PC-3 (cell line): ENCODE results near the gene CNIH1. TPM values are rescaled to one million over a fixed set of nuclear protein-coding genes. Genes with fewer than 3 reads are reported as not detected.
A peak's percentile ranks its signal among the peaks of the same experiment; 100 is the strongest.

Experiments used
- ATAC-seq: fragments of 200-7000 bp; cut with Tn5 transposase; 2 replicates; pipeline ENCODE4 v1.9.1; 2020; ENCODE audit warnings: mild to moderate bottlenecking, moderate library complexity
- BruUV-seq: library from RNA; stranded (reverse); fragments of 400-500 nt; replicated peaks from 2 replicates; lab custom pipeline; 2021; lab: Mats Ljungman, UMichigan
- CTCF ChIA-PET: fragments of 300-600 bp; sonication (Branson Sonifier 250); formaldehyde crosslinking; loops from one replicate; lab custom pipeline; 2022; ENCODE audit warnings: antibody characterized with exemption; lab: Charles Lee
- POLR2A ChIA-PET: fragments of 300-600 bp; sonication (Branson Sonifier 250); formaldehyde crosslinking; loops from one replicate; lab custom pipeline; 2022; ENCODE audit warnings: antibody characterized with exemption; ENCODE audit not compliant: unreplicated experiment; lab: Charles Lee
- DNase-seq: peaks from one replicate; pipeline ENCODE4 v3.0.0-alpha.2; 2015
- H2AFZ ChIP-seq: fragments of 300-600 bp; sonication (generic); 2 replicates; pipeline ENCODE4 v1.6.0; 2016; ENCODE audit warnings: antibody characterized with exemption, low read length
- H3F3A ChIP-seq: fragments of 300-600 bp; sonication (generic); one replicate; pipeline ENCODE4 v1.6.0; 2017; ENCODE audit warnings: antibody characterized with exemption, low read length, control low read depth, mild to moderate bottlenecking; ENCODE audit not compliant: unreplicated experiment
- H3K27ac ChIP-seq: fragments of 300-600 bp; sonication (generic); 2 replicates; pipeline ENCODE4 v1.5.1; 2016; ENCODE audit warnings: mild to moderate bottlenecking, low read length
- H3K27me3 ChIP-seq: fragments of 300-600 bp; sonication (generic); 2 replicates; pipeline ENCODE4 v1.6.1; 2016; ENCODE audit warnings: low read length, mixed read lengths
- H3K36me3 ChIP-seq: fragments of 300-600 bp; sonication (generic); 2 replicates; pipeline ENCODE4 v1.6.1; 2016; ENCODE audit warnings: low read depth, mixed run types, low read length, mixed read lengths
- H3K4me1 ChIP-seq: fragments of 300-600 bp; sonication (generic); 2 replicates; pipeline ENCODE4 v1.5.1; 2016; ENCODE audit warnings: low read length; ENCODE audit not compliant: insufficient read depth
- H3K4me2 ChIP-seq: fragments of 300-600 bp; sonication (generic); 2 replicates; pipeline ENCODE4 v1.6.0; 2016; ENCODE audit warnings: low read length
- H3K4me3 ChIP-seq: fragments of 300-600 bp; sonication (generic); 2 replicates; pipeline ENCODE4 v1.5.1; 2016; ENCODE audit warnings: mild to moderate bottlenecking, low read length, mixed read lengths
- H3K79me2 ChIP-seq: fragments of 300-600 bp; sonication (generic); 2 replicates; pipeline ENCODE4 v1.6.1; 2017; ENCODE audit warnings: low read length, mixed read lengths
- H3K9ac ChIP-seq: fragments of 300-600 bp; sonication (generic); 2 replicates; pipeline ENCODE4 v1.6.0; 2016; ENCODE audit warnings: mild to moderate bottlenecking, low read length
- H3K9me2 ChIP-seq: fragments of 300-600 bp; sonication (generic); replicated peaks from 2 replicates; pipeline ENCODE4 v1.6.1; 2016; ENCODE audit warnings: mixed run types, low read length, mixed read lengths
- H3K9me3 ChIP-seq: fragments of 300-600 bp; sonication (generic); 2 replicates; pipeline ENCODE4 v1.6.1; 2016; ENCODE audit warnings: low read length, mixed read lengths
- H4K20me1 ChIP-seq: fragments of 300-600 bp; sonication (generic); 2 replicates; pipeline ENCODE4 v1.6.1; 2016; ENCODE audit warnings: low read length, mixed read lengths
- EZH2 ChIP-seq: fragments of 300-600 bp; sonication (generic); IDR thresholded peaks from one replicate; pipeline ENCODE4 v1.6.1; 2017; ENCODE audit warnings: antibody characterized with exemption, mild to moderate bottlenecking, low read length; ENCODE audit not compliant: unreplicated experiment
- EZH2phosphoT487 ChIP-seq: fragments of 300-600 bp; sonication (generic); IDR thresholded peaks from 2 replicates; pipeline ENCODE4 v1.6.1; 2018; ENCODE audit warnings: mild to moderate bottlenecking, antibody characterized with exemption, low read length, borderline replicate concordance
- intact Hi-C: fragments of 100-400 bp; cut with micrococcal nuclease; formaldehyde crosslinking; loops from 2 replicates; pipeline ENCODE4 v1.9.0; 2023
- total RNA-seq: library from RNA; depleted of rRNA; stranded (reverse); fragments of >200 nt; gene quantifications from 2 replicates; pipeline ENCODE4 v1.2.3, GENCODE V29; 2014
- TF ChIP-seq, protein P1 (sequence below): fragments of 300-600 bp; sonication (generic); conservative IDR thresholded peaks from 2 replicates; pipeline ENCODE4 v1.5.1; 2017; ENCODE audit warnings: antibody characterized with exemption, low read depth, mild to moderate bottlenecking, low read length

CNIH1 gene
- total RNA-seq, 1 experiment from 2014 or later, result 194 TPM

DNA sequence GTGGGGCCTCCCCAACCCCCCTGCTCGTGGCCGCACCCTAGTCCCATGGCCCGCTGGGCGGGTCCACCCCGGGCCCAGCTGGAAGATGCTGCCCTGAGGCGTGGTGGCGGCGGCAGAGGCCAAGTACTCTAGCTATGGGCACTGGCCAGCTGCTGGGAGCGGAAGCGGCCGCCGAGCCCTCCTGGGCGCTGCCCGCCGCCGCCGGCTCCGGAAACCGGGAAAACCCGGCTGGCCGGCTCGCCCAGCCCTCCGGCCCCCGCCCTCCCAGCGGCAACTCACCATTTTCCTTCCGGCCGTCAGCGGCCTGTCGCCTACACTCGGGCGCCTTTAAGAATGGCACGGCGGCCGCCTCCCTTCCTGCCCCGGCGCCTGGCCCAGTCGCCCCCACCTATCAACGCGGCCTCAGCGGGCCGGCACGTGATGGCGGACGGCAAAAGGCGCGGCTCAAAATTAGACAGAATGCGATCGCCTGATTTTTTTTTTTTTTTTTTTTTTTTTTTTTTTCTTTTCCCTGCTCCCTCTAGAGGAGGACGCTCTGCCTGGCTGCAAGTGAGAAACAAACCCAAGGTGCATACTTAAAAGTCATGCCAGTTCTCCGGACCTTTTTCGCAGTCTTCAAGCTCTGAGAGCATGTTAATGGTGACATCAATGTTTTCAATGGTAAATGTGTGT, 47.6 kb upstream of the CNIH1 start, which contains the start of gene GMFB:
TSS of gene GMFB (minus strand) at position 335 of the 672 bp plus-strand sequence. CDS start at position 282, 53 bp downstream.
- Histone ChIP-seq H4K20me1 (peaks cover 9% of the 10 kb centered on the region; the same call in 1 of the 2 replicates), H3K4me3 (peak within 1 kb of the TSS; percentile 80), H3K36me3 (no peaks in the 10 kb centered on the region; the same call in 1 of the 2 replicates), H3K4me1 (peaks cover 42% of the 10 kb centered on the region), H3K27me3 (no peaks in the 10 kb centered on the region), H3K9ac (peak within 1 kb of the TSS; percentile 86), H2AFZ (peak within 1 kb of the TSS; percentile 96), H3F3A (no peaks in the 10 kb centered on the region), H3K9me3 (no peaks in the 10 kb centered on the region), H3K79me2 (peaks cover 54% of the 10 kb centered on the region), H3K27ac (peak within 1 kb of the TSS; percentile 86), H3K9me2 (no peaks in the 10 kb centered on the region), H3K4me2 (peak within 1 kb of the TSS; percentile 83)
- intact Hi-C loops, result loop anchor here (1.0 kb wide), 4 partner anchors 21 to 122 kb away; partner anchors contain the start of genes CGRRF1 and CNIH1
- ATAC-seq, result peak; percentile 91
- BruUV-seq, result no TSS peak
- POLR2A ChIA-PET, result interaction anchor here (0.6 to 1.9 kb wide), 5 partner anchors 21 to 319 kb away, joined by 3 to 13 read pairs (median 8); partner anchors contain the start of gene CGRRF1
- peak; percentile 99 for DNase-seq
- TF ChIP-seq, protein P1, sequence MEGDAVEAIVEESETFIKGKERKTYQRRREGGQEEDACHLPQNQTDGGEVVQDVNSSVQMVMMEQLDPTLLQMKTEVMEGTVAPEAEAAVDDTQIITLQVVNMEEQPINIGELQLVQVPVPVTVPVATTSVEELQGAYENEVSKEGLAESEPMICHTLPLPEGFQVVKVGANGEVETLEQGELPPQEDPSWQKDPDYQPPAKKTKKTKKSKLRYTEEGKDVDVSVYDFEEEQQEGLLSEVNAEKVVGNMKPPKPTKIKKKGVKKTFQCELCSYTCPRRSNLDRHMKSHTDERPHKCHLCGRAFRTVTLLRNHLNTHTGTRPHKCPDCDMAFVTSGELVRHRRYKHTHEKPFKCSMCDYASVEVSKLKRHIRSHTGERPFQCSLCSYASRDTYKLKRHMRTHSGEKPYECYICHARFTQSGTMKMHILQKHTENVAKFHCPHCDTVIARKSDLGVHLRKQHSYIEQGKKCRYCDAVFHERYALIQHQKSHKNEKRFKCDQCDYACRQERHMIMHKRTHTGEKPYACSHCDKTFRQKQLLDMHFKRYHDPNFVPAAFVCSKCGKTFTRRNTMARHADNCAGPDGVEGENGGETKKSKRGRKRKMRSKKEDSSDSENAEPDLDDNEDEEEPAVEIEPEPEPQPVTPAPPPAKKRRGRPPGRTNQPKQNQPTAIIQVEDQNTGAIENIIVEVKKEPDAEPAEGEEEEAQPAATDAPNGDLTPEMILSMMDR, result peak; percentile 68
- TF ChIP-seq EZH2phosphoT487, result no peak
- TF ChIP-seq EZH2, result no peak
- CTCF ChIA-PET, result interaction anchor here (0.5 to 2.3 kb wide), 8 partner anchors 21 to 382 kb away, joined by 3 to 9 read pairs (median 4); partner anchors contain the start of gene CGRRF1

DNA sequence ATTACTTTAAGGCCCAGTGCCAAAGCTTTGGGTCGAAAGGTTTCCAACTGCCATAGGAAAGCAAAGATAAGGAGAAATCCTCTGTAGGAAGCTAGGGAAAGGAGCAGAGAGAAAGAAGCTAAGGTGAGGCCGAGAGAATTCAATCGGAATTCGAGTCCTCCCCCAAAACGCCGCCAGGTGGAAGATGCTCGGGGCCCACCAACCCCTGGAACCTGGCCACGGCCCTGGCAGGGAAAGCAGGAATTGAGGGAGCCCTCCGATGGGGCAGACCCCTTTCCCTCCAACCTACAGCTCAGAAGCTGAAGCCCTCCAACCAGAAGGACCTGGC, 47.1 kb upstream of the CNIH1 start:
- intact Hi-C loops, result loop anchor here (1.0 kb wide), 3 partner anchors 21 to 122 kb away; partner anchors contain the start of genes CGRRF1 and CNIH1
- Histone ChIP-seq H3K9me2 (no peaks in the 10 kb centered on the region), H3K9ac (peak overlapping the region; percentile 86), H3F3A (no peaks in the 10 kb centered on the region), H4K20me1 (peaks cover 11% of the 10 kb centered on the region; the same call in 1 of the 2 replicates), H3K4me1 (peaks cover 47% of the 10 kb centered on the region), H3K36me3 (peaks cover 4% of the 10 kb centered on the region; the same call in 1 of the 2 replicates), H3K9me3 (no peaks in the 10 kb centered on the region), H2AFZ (peak overlapping the region; percentile 96), H3K27ac (peak overlapping the region; percentile 86), H3K79me2 (peaks cover 59% of the 10 kb centered on the region), H3K4me2 (peak overlapping the region; percentile 83), H3K4me3 (peak overlapping the region; percentile 80), H3K27me3 (no peaks in the 10 kb centered on the region)
- no TSS peak for BruUV-seq
- no peak for TF ChIP-seq EZH2
- TF ChIP-seq, protein P1, result peak; percentile 36; the same call in 1 of the 2 replicates
- ATAC-seq (peak; percentile 21), DNase-seq (no peak)
- CTCF ChIA-PET, result interaction anchor here (0.5 to 2.3 kb wide), 7 partner anchors 21 to 382 kb away, joined by 3 to 9 read pairs (median 4); partner anchors contain the start of gene CGRRF1
- POLR2A ChIA-PET, result interaction anchor here (0.7 to 1.9 kb wide), 3 partner anchors 21 to 124 kb away, joined by 3 to 11 read pairs (median 8); partner anchors contain the start of gene CGRRF1
